Stimulated activated CD4-positive, alpha-beta T cell treated with anti-CD3 and anti-CD28 coated beads, TNF-alpha, amount 100 ng/mL, for 48 hours (primary cell): ENCODE data around the gene C3orf18.

Experiments
- DNase-seq, 3 donors: peaks; one replicate each; pipeline ENCODE4 v3.0.0-alpha.2; 2020; ENCODE audit warnings: low read depth in 3 of 3

The C3orf18 gene

GRCh38 chr3:50567386-50568167 lies at the start of gene C3orf18:
Gene C3orf18, minus strand, starts transcription at chr3:50567747. Its CDS starts 2,048 bp downstream, at chr3:50565699.
- DNase-seq = peak; percentile 92 to 96 (median 93)

- DNase-seq = peak; percentile 87 to 93 (median 88)
These were observed 49.2 kb upstream of the C3orf18 start for GRCh38 chr3:50616770-50617095.

- peak in 2 of 3 donors; percentile 75 to 79 for DNase-seq
These were observed 48.6 kb upstream of the C3orf18 start for GRCh38 chr3:50616003-50616769.

GRCh38 chr3:50615190-50615589 lies 47.6 kb upstream of the C3orf18 start:
- no peak for DNase-seq

GRCh38 chr3:50612970-50613846 lies 45.7 kb upstream of the C3orf18 start:
- DNase-seq = no peak

GRCh38 chr3:50612234-50612882 lies 44.8 kb upstream of the C3orf18 start:
- no peak for DNase-seq

- peak; percentile 98 for DNase-seq
These were observed 44.1 kb upstream of the C3orf18 start, which contains the start of gene CISH for GRCh38 chr3:50611464-50612233. Gene CISH, minus strand, starts transcription at chr3:50611774. Its CDS starts 124 bp downstream, at chr3:50611650.

GRCh38 chr3:50610992-50611463 lies 43.5 kb upstream of the C3orf18 start:
- DNase-seq = no peak

- no peak for DNase-seq
These were observed 42.8 kb upstream of the C3orf18 start for GRCh38 chr3:50610181-50610971.

- no peak for DNase-seq
These were observed 42.2 kb upstream of the C3orf18 start for GRCh38 chr3:50609763-50610085.

GRCh38 chr3:50609071-50609762 lies 41.7 kb upstream of the C3orf18 start:
- DNase-seq = no peak

- no peak for DNase-seq
These were observed 40.7 kb upstream of the C3orf18 start for GRCh38 chr3:50608278-50608677.

GRCh38 chr3:50607271-50608091 lies 39.9 kb upstream of the C3orf18 start:
- no peak for DNase-seq

GRCh38 chr3:50606596-50606995 lies 39.0 kb upstream of the C3orf18 start:
- no peak for DNase-seq

GRCh38 chr3:50605901-50606326 lies 38.4 kb upstream of the C3orf18 start:
- DNase-seq = no peak

GRCh38 chr3:50604628-50605588 lies 37.4 kb upstream of the C3orf18 start:
- no peak for DNase-seq

- DNase-seq = no peak
These were observed 36.6 kb upstream of the C3orf18 start for GRCh38 chr3:50604110-50604621.
